HFFc6 (cell line): ENCODE measurements around the gene MRPL44. TPM values are rescaled to one million over a fixed set of nuclear protein-coding genes. Genes with fewer than 3 reads are reported as not detected.
A peak's percentile ranks its signal among the peaks of the same experiment; 100 is the strongest.

Experiments used
- DNase-seq: peaks from one replicate; pipeline ENCODE4 v3.0.0-alpha.2; 2018
- H3K27ac Mint-ChIP-seq: 2 replicates; pipeline ENCODE4 v1.8.0; 2020; ENCODE audit warnings: mild to moderate bottlenecking, mixed read lengths
- H3K27me3 Mint-ChIP-seq: 2 replicates; pipeline ENCODE4 v1.8.0; 2021; ENCODE audit warnings: mild to moderate bottlenecking, moderate library complexity, mixed read lengths; ENCODE audit not compliant: insufficient read depth
- H3K36me3 Mint-ChIP-seq: 2 replicates; pipeline ENCODE4 v1.8.0; 2021; ENCODE audit warnings: low read depth, mixed read lengths
- H3K4me1 Mint-ChIP-seq: 2 replicates; pipeline ENCODE4 v1.8.0; 2020; ENCODE audit warnings: low read depth, mixed read lengths
- H3K4me3 Mint-ChIP-seq: 2 replicates; pipeline ENCODE4 v1.8.0; 2020; ENCODE audit warnings: mild to moderate bottlenecking, moderate library complexity, mixed read lengths
- H3K9me3 Mint-ChIP-seq: 2 replicates; pipeline ENCODE4 v1.8.0; 2020; ENCODE audit warnings: mild to moderate bottlenecking, mixed read lengths
- CTCF ChIP-seq: fragments of 200-600 bp; sonication (generic); IDR thresholded peaks from 2 replicates; pipeline ENCODE4 v1.5.0; 2021; ENCODE audit warnings: antibody characterized with exemption, mild to moderate bottlenecking
- total RNA-seq, 6 experiments: library from RNA; stranded (reverse); fragmentation: NEBNext Ultra II Directional; extraction: Animal tissue kit (Norgen Biotek cat#: 25700); gene quantifications; 2 replicates in 1 of 6; 3 replicates in 5 of 6; pipeline ENCODE4 v1.2.3, GENCODE V29; 2021

The MRPL44 gene
- total RNA-seq, 6 experiments from 2014 or later, result 27.5 to 29.8 (median 28.6) TPM

- H3K27me3 Mint-ChIP-seq, result no peaks in the 10 kb centered on the region
- DNase-seq, result peak; percentile 83
- TF ChIP-seq CTCF, result no peak
- no peak overlapping the region for H3K4me3 Mint-ChIP-seq
- no peaks in the 10 kb centered on the region for H3K9me3 Mint-ChIP-seq
- H3K36me3 Mint-ChIP-seq, result peaks cover 8% of the 10 kb centered on the region
- peaks cover 36% of the 10 kb centered on the region for H3K4me1 Mint-ChIP-seq
- H3K27ac Mint-ChIP-seq, result peak overlapping the region; percentile 84
Measured at GRCh38 chr2:223954401-223954800, 2.9 kb upstream of the MRPL44 start.

- DNase-seq, result no peak
- Mint-ChIP-seq H3K4me1 (peaks cover 55% of the 10 kb centered on the region), H3K4me3 (peak overlapping the region; percentile 98)
Measured at GRCh38 chr2:223956300-223956699, 963 bp upstream of the MRPL44 start.

GRCh38 chr2:223959688-223960087 lies 2.4 kb downstream of the MRPL44 start:
- peaks cover 53% of the 10 kb centered on the region for H3K4me1 Mint-ChIP-seq
- no peak overlapping the region for H3K27ac Mint-ChIP-seq
- no peaks in the 10 kb centered on the region for H3K9me3 Mint-ChIP-seq
- DNase-seq, result no peak
- peaks cover 43% of the 10 kb centered on the region for H3K36me3 Mint-ChIP-seq
- no peak for TF ChIP-seq CTCF
- no peak overlapping the region for H3K4me3 Mint-ChIP-seq
- H3K27me3 Mint-ChIP-seq, result no peaks in the 10 kb centered on the region

More at GRCh38 chr2:223956300-223956699, 963 bp upstream of the MRPL44 start:
- no peaks in the 10 kb centered on the region for H3K9me3 Mint-ChIP-seq
- TF ChIP-seq CTCF, result no peak
- H3K27ac Mint-ChIP-seq, result peak overlapping the region; percentile 92
- no peaks in the 10 kb centered on the region for H3K27me3 Mint-ChIP-seq
- peaks cover 27% of the 10 kb centered on the region for H3K36me3 Mint-ChIP-seq

GRCh38 chr2:223967981-223968380 lies 10.7 kb downstream of the MRPL44 start:
- Mint-ChIP-seq H3K27me3 (no peaks in the 10 kb centered on the region), H3K4me1 (peaks cover 37% of the 10 kb centered on the region)

GRCh38 chr2:223969315-223969714 lies 12.1 kb downstream of the MRPL44 start:
- Mint-ChIP-seq H3K9me3 (no peaks in the 10 kb centered on the region), H3K36me3 (peaks cover 5% of the 10 kb centered on the region), H3K4me3 (no peak overlapping the region), H3K27me3 (no peaks in the 10 kb centered on the region), H3K27ac (no peak overlapping the region), H3K4me1 (peaks cover 37% of the 10 kb centered on the region)
- no peak for DNase-seq
- no peak for TF ChIP-seq CTCF

More at GRCh38 chr2:223967981-223968380, 10.7 kb downstream of the MRPL44 start:
- peak; percentile 47 for DNase-seq
- H3K9me3 Mint-ChIP-seq, result no peaks in the 10 kb centered on the region
- H3K4me3 Mint-ChIP-seq, result no peak overlapping the region
- peaks cover 9% of the 10 kb centered on the region for H3K36me3 Mint-ChIP-seq
- no peak for TF ChIP-seq CTCF
- no peak overlapping the region for H3K27ac Mint-ChIP-seq

- Mint-ChIP-seq H3K9me3 (no peaks in the 10 kb centered on the region), H3K27me3 (no peaks in the 10 kb centered on the region), H3K4me1 (peaks cover 37% of the 10 kb centered on the region), H3K27ac (peak overlapping the region; percentile 58), H3K4me3 (no peak overlapping the region), H3K36me3 (peaks cover 5% of the 10 kb centered on the region)
- no peak for TF ChIP-seq CTCF
- DNase-seq, result peak; percentile 48
Measured at GRCh38 chr2:223969856-223970255, 12.6 kb downstream of the MRPL44 start.
